HG03175 (cell line): Measurements from ENCODE around the gene L3MBTL4.

Experiments used
- ATAC-seq: cut with Tn5 transposase; IDR thresholded peaks from one replicate; pipeline ENCODE4 v1.9.1; 2021; ENCODE audit warnings: mild to moderate bottlenecking, moderate library complexity; ENCODE audit not compliant: unreplicated experiment

L3MBTL4 gene

GRCh38 chr18:6255886-6256285 is 158.8 kb downstream of the L3MBTL4 start:
- ATAC-seq, result no peak

DNA sequence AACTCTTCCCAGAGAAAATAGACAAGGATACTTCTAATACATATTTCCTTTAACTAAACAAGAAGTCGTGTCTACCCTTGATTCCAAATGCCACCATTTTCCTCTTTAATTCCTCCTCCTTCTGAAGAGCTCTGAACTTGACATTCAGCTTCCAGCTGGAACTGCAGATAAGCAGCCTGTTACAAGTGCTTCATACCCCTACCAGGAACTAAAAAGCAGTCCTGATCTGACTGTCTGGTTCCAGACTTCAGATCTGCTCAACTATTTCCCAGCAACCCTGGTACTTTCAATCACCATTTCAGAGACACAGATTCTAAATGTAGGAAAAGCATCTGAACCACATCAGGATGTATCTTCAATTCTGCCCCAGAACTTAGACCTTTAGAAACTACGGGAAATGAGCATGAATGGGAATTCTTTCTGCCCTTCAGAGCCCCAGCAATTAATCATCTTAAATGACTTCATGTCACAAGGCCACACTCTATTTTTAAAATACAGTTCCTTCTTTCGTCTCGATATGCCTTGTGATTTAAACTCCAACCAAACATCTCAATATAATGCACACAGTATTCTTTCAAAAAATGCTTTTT is 159.5 kb downstream of the L3MBTL4 start:
- no peak for ATAC-seq

- no peak for ATAC-seq
These were observed 160.3 kb downstream of the L3MBTL4 start for GRCh38 chr18:6254456-6254855.

- no peak for ATAC-seq
These were observed 163.6 kb downstream of the L3MBTL4 start for GRCh38 chr18:6251084-6251483.

DNA sequence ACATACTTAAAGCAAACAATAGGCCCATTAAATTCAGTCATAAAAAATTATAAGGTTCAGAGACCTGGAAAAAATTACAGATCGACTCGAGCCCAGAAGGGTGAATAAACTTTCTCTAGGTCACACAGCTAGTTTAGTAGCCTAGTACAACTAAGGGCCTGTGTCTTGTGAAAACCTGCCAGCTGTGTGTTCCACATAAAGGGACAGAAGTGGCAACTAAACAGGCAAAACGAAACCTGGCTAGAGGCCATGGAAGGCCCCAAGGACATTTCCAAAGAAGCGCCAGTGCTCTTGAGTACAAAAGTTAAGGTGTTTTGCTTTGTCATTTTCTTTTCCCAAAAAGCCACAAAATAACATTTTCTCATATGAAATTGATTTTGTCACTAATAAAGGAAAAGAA is 164.9 kb downstream of the L3MBTL4 start:
- ATAC-seq, result no peak

DNA sequence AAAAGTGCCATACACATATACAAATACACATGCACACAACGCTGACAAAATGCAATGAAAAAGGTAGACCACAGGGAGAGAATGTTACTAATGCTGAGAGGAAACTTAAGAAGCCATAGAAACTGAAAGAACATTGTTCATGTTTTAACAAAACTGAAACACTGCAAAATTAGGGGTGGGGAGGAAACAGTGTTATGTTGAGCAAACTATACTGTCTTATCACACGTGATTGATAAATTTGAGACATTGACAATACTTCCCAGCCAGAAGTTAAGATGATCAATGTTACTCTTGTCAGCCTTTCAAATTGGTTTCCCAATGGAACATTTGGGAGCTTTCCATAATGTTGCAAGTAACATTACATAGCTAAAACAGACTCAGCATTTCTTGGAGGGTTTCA is 165.5 kb downstream of the L3MBTL4 start:
- peak; percentile 90 for ATAC-seq

- no peak for ATAC-seq
These were observed 166.7 kb downstream of the L3MBTL4 start for GRCh38 chr18:6248017-6248416.

DNA sequence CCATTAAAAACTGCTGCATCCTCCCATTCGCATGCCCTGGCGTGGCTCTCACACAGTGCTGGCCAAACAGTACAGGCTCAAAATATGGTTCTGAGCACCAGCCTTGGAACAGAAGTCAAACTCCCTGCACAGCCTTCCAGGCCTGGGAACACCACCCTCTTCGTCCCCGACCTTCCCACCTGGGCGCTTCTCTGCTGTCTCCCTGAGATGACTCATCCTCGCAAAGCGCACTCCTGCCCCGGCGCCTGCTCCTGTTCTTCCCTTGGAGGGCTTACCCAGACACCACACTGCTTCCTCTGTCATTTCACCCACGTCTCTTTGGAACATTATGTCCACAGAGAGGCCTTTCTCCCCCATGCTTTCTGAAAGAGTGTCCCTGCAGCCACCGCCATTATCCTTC is 172.7 kb downstream of the L3MBTL4 start:
- no peak for ATAC-seq

- ATAC-seq, result no peak
These were observed 175.0 kb downstream of the L3MBTL4 start for GRCh38 chr18:6239716-6240115.

DNA sequence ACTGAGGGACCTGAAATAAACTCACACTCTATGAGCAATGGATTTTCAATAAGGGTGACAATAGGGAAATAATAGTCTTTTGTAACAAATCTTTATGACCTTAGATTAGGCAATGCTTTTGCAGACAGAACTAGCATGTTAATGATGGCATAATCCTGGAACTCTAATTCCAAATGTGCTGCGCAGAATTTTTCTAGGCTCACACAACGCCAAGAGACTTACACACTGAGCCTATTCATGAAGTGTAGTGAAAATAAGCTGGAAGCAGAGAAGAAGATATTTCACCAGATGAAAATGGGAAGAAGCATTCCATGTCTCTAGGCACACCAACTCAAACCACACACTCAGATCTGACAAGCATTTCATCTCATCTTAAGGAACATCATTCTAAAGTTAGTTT is 178.5 kb downstream of the L3MBTL4 start:
- no peak for ATAC-seq

DNA sequence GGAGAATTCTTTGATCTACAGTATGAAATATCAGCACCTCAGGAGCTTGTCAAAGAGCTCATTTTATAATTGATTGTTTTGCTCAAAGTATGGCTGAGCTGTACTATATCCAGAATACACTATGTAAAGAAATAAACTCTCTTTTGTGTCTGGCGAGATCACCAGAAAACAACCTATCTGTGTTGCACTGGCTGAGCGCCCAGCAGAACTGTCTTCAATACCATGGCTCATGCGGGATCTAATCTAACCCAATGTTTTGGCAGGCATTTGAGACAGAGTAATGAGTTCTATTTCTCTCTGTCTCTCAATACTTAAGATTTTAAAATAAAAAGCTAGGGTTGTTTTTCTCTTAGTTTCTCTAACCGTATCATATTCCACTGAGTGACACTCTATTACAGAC is 192.4 kb downstream of the L3MBTL4 start:
- ATAC-seq, result no peak

- ATAC-seq, result peak; percentile 60
These were observed 193.1 kb downstream of the L3MBTL4 start for GRCh38 chr18:6221602-6222014.

DNA sequence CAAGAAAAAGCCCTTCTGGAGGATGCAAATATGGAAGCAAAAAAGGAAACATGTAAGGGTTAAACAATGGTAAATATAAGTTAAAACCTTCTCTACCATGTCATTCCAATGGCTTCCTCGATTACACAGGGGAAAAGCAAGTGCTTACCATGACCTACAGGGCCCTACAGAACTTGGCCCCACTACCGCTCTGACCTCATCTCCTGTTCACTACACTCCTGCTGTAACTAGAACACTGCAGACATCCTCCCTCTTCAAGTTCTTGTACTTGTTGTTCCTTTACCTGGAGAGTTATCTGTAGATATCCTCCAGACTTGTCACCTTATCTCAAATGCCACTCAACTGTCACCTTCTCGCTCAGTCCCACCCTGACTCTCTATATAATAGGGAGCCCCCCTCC is 194.6 kb downstream of the L3MBTL4 start:
- no peak for ATAC-seq

GRCh38 chr18:6219116-6219717 is 195.5 kb downstream of the L3MBTL4 start:
- no peak for ATAC-seq

GRCh38 chr18:6215888-6216287 is 198.8 kb downstream of the L3MBTL4 start:
- no peak for ATAC-seq

GRCh38 chr18:6211174-6211504 is 203.6 kb downstream of the L3MBTL4 start:
- ATAC-seq, result no peak

DNA sequence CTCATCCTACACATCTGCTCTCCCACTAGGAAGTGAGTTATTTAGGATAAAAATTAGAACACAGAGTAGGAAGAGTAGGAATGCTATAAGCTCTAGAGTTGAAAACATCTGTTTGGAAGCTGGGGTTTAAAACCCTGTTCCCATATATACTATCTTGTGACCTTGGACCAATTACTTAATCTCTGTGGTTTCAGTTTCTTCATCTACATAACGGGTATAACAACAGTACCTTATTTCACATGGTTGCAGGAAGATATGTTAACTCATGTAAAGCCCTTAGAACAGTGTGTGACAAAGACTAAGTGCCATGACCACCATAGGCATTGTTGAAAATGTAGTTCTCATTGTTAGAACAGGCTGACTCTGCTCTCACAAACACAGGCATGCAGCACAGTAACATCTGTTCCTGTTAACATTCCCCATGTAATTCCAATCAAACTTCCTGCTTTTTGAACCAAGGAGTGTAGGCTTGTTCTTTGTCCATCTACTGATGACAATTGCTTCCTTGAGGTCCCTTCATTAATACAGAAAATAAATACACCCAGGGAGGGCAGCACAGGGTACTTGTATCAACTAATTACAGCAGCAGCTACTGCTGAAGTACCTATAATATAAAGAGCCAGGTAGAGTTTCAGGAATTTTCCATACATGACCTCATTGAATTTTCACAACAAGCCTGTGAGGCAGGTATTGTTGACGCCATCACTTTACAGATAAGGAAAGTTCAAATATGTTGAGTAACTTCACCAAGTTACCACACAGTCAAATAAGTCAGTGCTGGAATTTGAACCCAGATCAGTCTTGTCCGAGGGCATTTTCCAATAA is 204.2 kb downstream of the L3MBTL4 start:
- ATAC-seq, result no peak

DNA sequence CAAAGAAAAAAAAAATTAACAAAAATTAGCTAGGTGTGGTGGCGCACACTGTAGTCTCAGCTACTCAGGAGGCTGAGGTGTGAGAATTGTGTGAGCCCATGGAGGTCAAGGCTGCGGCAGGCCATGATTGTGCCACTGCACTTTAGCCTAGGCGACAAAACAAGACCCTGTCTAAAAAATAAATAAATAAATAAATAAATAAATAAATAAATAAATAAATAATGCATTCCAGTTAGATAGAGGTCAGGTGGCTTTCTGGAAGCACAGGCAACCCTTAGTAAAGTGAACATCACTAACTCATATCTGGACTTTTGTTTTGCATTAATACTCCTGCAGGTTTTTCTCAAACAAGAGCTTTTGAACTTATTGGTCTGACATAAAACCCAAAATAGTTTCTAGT is 206.8 kb downstream of the L3MBTL4 start:
- ATAC-seq, result no peak

- no peak for ATAC-seq
These were observed 207.6 kb downstream of the L3MBTL4 start for GRCh38 chr18:6207116-6207515.

DNA sequence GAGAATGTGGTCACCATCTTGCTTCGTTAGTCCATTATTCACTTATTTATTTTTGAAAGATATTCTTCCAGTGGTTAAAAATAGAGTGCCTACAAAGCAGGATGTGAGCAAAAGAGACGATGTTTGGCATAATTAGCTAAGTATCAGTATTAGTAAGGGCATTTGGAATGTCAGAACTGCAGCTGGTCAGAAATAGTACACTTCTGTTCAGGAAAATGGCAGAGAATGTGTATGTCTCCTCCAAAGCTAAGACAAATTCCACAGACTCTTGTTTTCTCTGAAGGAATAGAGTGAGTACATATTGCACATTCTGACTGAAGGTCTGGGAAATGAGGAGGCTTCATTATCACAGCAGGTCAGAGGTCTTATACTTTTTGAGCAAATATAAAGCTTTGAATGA is 209.0 kb downstream of the L3MBTL4 start:
- ATAC-seq, result no peak

GRCh38 chr18:6204476-6204875 is 210.2 kb downstream of the L3MBTL4 start:
- ATAC-seq, result no peak

GRCh38 chr18:6203791-6204190 is 210.9 kb downstream of the L3MBTL4 start:
- ATAC-seq, result no peak
